AG10803 (cell line): ENCODE results near the gene CDK5.

Source experiments
- DNase-seq: peaks from one replicate; pipeline ENCODE4 v3.0.0; 2010; ENCODE audit warnings: low read depth
- H3K4me3 ChIP-seq: 2 replicates; pipeline ENCODE4 v1.5.1; 2011; ENCODE audit warnings: mild to moderate bottlenecking, low read length, control low read depth
- CTCF ChIP-seq: conservative IDR thresholded peaks from 2 replicates; pipeline ENCODE4 v1.5.1; 2011; ENCODE audit warnings: mild to moderate bottlenecking, low read length, control low read depth, inconsistent platforms

CDK5 gene

GRCh38 chr7:151006590-151007300 is 51.0 kb downstream of the CDK5 start:
- DNase-seq, result no peak
- no peak overlapping the region for H3K4me3 ChIP-seq
- TF ChIP-seq CTCF, result no peak

- no peak overlapping the region for H3K4me3 ChIP-seq
- no peak for TF ChIP-seq CTCF
- no peak for DNase-seq
Measured at GRCh38 chr7:151005566-151005965, 52.1 kb downstream of the CDK5 start.
